DOHH2 (cell line): Measurements from ENCODE around the gene ERI3.

ENCODE experiments used
- CTCF ChIP-seq: fragments of 200-600 bp; sonication (generic); IDR thresholded peaks from one replicate; pipeline ENCODE4 v1.5.1; 2014; ENCODE audit warnings: antibody characterized with exemption, mild to moderate bottlenecking, low read depth, low read length; ENCODE audit not compliant: poor library complexity, severe bottlenecking
- EZH2phosphoT487 ChIP-seq: fragments of 200-600 bp; sonication (generic); IDR thresholded peaks from 2 replicates; pipeline ENCODE4 v1.6.1; 2017; ENCODE audit warnings: borderline replicate concordance, mild to moderate bottlenecking, antibody characterized with exemption, low read length, moderate library complexity, mixed read lengths

GRCh38 chr1:44303532-44303931 lies 51.5 kb downstream of the ERI3 start:
- TF ChIP-seq CTCF = no peak
- TF ChIP-seq EZH2phosphoT487 = no peak
